Psoas muscle (tissue), 8 donors: Measurements from ENCODE around the gene GRB10. TPM values are rescaled to one million over a fixed set of nuclear protein-coding genes. Genes with fewer than 3 reads are reported as not detected.

ENCODE experiments used
- ATAC-seq, 4 donors: fragments of 200-7000 bp; cut with Tn5 transposase; one replicate each; pipeline ENCODE4 v1.9.1; 2020; ENCODE audit warnings: moderate library complexity in 3 of 4, mild to moderate bottlenecking in 2 of 4
- DNase-seq, 2 donors: peaks; one replicate each; pipeline ENCODE4 v3.0.0-alpha.2; 2020
- H3K27ac ChIP-seq: fragments of 200-600 bp; one replicate; pipeline ENCODE4 v1.8.0; 2022
- H3K27me3 ChIP-seq, 3 donors: fragments of 200-600 bp in 1 of 3; one replicate each; pipeline versions ENCODE4 v1.6.1 to v1.8.0; 2013 to 2022; ENCODE audit warnings: low read length in 2 of 3, mild to moderate bottlenecking in 2 of 3, moderate library complexity in 1 of 3; ENCODE audit not compliant: insufficient read depth in 3 of 3
- H3K36me3 ChIP-seq, 2 donors: fragments of 200-600 bp in 1 of 2; one replicate each; pipeline versions ENCODE4 v1.6.1 to v1.8.0; 2013 to 2022; ENCODE audit warnings: low read depth in 1 of 2, mild to moderate bottlenecking in 1 of 2, moderate library complexity in 1 of 2; ENCODE audit not compliant: insufficient read depth in 1 of 2
- H3K4me1 ChIP-seq: fragments of 200-600 bp; one replicate; pipeline ENCODE4 v1.8.0; 2022
- H3K4me3 ChIP-seq: fragments of 200-600 bp; one replicate; pipeline ENCODE4 v1.8.0; 2022; ENCODE audit warnings: mild to moderate bottlenecking
- H3K9me3 ChIP-seq: fragments of 200-600 bp; one replicate; pipeline ENCODE4 v1.8.0; 2022
- WGBS, 3 donors: extraction: QIAGEN DNeasy Blood & Tissue Kit; methylation state at CpG; one replicate each; pipeline versions ENCODE4 v1.1.6 to v1.1.7; 2013; 5-methylcytosine and 5-hydroxymethylcytosine counted together
- intact Hi-C, 2 donors: fragments of 100-400 bp; cut with DNase I; formaldehyde crosslinking; loops; one replicate each; pipeline versions ENCODE4 v1.11.0 to v1.14.2; 2022
- polyA plus RNA-seq, 3 donors: library from polyadenylated mRNA; stranded (reverse); fragments of 200-250 nt; gene quantifications; one replicate each; pipeline ENCODE4 v1.2.3, GENCODE V29; 2013
- total RNA-seq, 4 donors: library from RNA; stranded (reverse); fragmentation: NEBNext Ultra II Directional in 2 of 4; extraction: Animal tissue kit (Norgen Biotek cat#: 25700) in 2 of 4; gene quantifications; one replicate each; pipeline versions ENCODE4 v1.2.1 to v1.2.4, GENCODE V29; 2021 to 2023
- TF ChIP-seq, protein P1 (sequence below): fragments of 200-600 bp; IDR thresholded peaks from one replicate; pipeline ENCODE4 v1.8.0; 2022; ENCODE audit warnings: antibody characterized with exemption
- donor health status: healthy with polysubstance abuse.
- donor health status: DM: no; HTN: no; CAD: no; lungs with moderate emphysema.
- donor health status: Bipolar disorder and iron deficiency.
- donor health status: healthy.
- donor health status: DM: yes; HTN: yes; CAD: no.
- donor health status: DM: no; HTN: no; CAD: no.
- donor health status: DM: no; HTN: no; CAD: no.
- donor health status: DM: yes; HTN: yes; CAD: no.

Gene GRB10
- total and polyA plus RNA-seq, 7 donors = 25.8 to 72.7 (median 53.0) TPM

DNA sequence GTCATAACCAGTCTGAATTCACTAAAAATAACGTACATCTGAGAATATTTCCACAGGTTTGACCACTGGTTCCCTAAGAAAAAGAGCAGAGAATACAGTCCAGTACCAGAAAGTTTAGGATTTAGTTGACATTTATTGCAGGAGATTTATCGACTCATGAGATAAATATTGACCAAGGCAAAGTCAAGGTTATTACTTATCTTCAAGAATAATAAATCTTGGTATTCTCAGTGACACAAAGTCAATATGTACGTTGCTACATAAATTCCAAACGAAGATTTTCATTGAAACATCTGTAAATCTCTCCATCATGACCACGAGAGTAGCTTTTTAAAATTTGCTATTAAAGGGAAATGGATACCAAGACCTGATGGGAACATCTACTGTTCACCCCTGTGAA lies 39.4 kb upstream of the GRB10 start:
- ATAC-seq = no peak
- H3K9me3 ChIP-seq = no peaks in the 10 kb centered on the region
- H3K27me3 ChIP-seq = no peaks in the 10 kb centered on the region
- TF ChIP-seq, protein P1, sequence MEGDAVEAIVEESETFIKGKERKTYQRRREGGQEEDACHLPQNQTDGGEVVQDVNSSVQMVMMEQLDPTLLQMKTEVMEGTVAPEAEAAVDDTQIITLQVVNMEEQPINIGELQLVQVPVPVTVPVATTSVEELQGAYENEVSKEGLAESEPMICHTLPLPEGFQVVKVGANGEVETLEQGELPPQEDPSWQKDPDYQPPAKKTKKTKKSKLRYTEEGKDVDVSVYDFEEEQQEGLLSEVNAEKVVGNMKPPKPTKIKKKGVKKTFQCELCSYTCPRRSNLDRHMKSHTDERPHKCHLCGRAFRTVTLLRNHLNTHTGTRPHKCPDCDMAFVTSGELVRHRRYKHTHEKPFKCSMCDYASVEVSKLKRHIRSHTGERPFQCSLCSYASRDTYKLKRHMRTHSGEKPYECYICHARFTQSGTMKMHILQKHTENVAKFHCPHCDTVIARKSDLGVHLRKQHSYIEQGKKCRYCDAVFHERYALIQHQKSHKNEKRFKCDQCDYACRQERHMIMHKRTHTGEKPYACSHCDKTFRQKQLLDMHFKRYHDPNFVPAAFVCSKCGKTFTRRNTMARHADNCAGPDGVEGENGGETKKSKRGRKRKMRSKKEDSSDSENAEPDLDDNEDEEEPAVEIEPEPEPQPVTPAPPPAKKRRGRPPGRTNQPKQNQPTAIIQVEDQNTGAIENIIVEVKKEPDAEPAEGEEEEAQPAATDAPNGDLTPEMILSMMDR = no peak
- no peak for DNase-seq
- intact Hi-C loops = no loop called here
- WGBS, 3 donors = 75 to 77% (median 77%) methylated on average over 5 of the region's 5 CpGs
- no peaks in the 10 kb centered on the region for H3K36me3 ChIP-seq
- no peak overlapping the region for H3K4me3 ChIP-seq
- peak overlapping the region; percentile 76 for H3K27ac ChIP-seq
- no peaks in the 10 kb centered on the region for H3K4me1 ChIP-seq

DNA sequence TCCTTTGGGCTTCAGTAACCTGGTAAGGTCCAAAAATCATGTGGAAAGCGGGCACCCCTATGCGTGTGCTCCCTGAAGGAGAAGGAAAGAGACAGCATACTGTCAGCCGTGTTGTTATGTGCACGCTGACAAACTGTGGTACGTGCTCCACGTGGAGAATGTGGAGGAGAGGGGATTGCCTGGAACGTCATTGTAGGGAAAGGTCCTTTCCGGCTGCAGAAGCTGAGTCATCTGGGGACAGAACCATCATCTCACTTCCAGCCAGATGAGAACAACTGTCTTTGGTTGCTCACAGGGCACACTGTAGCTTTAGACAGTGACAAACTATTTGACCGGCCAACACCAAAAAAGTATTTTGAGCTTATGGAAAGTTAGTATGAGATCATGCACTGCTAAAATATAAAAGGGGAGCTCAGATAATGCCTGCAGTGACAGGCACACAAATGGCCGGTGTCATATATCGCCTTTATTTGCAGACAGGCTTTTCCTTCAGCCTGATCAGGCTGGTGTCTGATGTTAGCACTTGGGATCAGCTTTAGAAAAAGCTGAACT lies 38.8 kb upstream of the GRB10 start:
- TF ChIP-seq, protein P1 = no peak
- DNase-seq (no peak), ATAC-seq (peak; percentile 93 to 96 (median 94))
- intact Hi-C loops = no loop called here
- Histone ChIP-seq H3K4me1 (no peaks in the 10 kb centered on the region), H3K4me3 (no peak overlapping the region), H3K36me3 (no peaks in the 10 kb centered on the region), H3K27me3 (no peaks in the 10 kb centered on the region), H3K9me3 (no peaks in the 10 kb centered on the region), H3K27ac (peak overlapping the region; percentile 76)
- 34 to 38% (median 38%) methylated on average over 11 of the region's 11 CpGs for WGBS, 3 donors

DNA sequence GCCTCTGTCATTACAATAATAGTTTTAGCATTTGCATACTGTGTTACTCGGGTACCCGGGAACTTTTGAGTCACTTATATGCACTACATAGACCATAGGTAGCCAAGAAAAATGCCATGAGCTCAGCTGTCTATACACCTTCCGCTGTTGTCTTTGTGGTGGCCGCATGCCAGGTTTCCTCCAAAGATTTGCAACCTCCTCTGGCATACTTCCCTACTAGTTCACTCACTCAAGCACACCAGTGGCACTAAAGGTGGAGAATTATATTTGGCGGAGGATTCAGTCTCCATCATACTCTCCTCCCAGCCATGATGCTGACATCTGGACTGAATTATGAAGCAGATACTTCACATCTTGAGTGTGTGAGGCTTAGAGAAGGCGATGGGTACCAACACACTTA lies 35.6 kb upstream of the GRB10 start:
- ATAC-seq = no peak
- 67 to 75% (median 70%) methylated on average over 6 of the region's 6 CpGs for WGBS, 3 donors

DNA sequence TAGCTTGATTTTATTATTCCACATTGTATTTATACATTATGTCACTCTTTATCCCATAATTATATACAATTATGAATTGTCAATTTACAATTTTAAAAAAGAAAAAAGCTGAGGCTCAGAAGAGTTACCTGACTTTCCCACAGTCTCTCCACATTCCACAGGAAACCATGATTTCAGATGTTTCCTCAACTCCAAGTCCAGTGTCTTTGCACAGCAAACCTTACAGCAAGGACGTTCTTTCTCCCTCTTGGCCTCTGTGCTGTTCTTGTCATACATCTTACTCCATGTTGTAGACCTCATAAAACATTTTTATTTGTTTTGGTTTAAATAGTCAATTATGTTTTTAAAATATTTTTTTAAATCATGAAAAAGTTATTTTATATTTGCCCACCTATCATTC lies 34.9 kb upstream of the GRB10 start:
- DNase-seq (no peak), ATAC-seq (no peak)
- 55 to 68% (median 62%) methylated on average over 1 of the region's 1 CpG for WGBS, 3 donors
- H3K27ac ChIP-seq = no peak overlapping the region
- no peak overlapping the region for H3K4me3 ChIP-seq
- H3K36me3 ChIP-seq = no peaks in the 10 kb centered on the region
- TF ChIP-seq, protein P1 = no peak
- no peaks in the 10 kb centered on the region for H3K4me1 ChIP-seq
- intact Hi-C loops = no loop called here
- no peaks in the 10 kb centered on the region for H3K9me3 ChIP-seq
- H3K27me3 ChIP-seq = no peaks in the 10 kb centered on the region

More for the DNA sequence above, 35.6 kb upstream of the GRB10 start:
- TF ChIP-seq, protein P1 = no peak
- no peak for DNase-seq
- Histone ChIP-seq H3K27me3 (no peaks in the 10 kb centered on the region), H3K36me3 (no peaks in the 10 kb centered on the region), H3K4me1 (no peaks in the 10 kb centered on the region), H3K27ac (no peak overlapping the region), H3K4me3 (no peak overlapping the region), H3K9me3 (no peaks in the 10 kb centered on the region)
- intact Hi-C loops = no loop called here

DNA sequence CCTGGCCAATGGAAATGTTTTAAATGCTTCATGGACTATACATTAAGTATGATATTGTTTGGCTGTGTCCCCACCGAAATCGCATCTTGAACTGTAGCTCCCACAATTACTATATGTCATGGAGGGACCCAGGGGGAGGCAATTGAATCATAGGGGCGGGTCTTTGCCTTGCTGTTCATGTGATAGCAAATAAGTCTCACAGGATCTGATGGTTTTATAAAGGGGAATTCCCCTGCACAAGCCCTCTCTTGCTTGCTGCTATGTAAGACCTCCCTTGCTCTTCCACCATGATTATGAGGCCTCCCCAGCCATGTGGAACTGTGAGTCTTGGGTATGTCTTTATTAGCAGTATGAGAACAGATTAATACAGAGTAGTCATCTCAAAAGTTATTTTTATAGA lies 32.4 kb upstream of the GRB10 start:
- no peak for DNase-seq
- Histone ChIP-seq H3K36me3 (no peaks in the 10 kb centered on the region), H3K4me1 (no peaks in the 10 kb centered on the region), H3K27me3 (no peaks in the 10 kb centered on the region), H3K4me3 (no peak overlapping the region), H3K27ac (no peak overlapping the region), H3K9me3 (no peaks in the 10 kb centered on the region)
- no peak for ATAC-seq
- intact Hi-C loops = no loop called here
- TF ChIP-seq, protein P1 = no peak
- 90 to 97% (median 96%) methylated on average over 3 of the region's 3 CpGs for WGBS, 3 donors
